HL-60 (cell line): Measurements from ENCODE around the gene GALNT5.

Experiments
- CTCF ChIP-seq: IDR thresholded peaks from one replicate; pipeline ENCODE4 v1.5.1; 2011; ENCODE audit warnings: low read length, control low read depth, inconsistent platforms; ENCODE audit not compliant: insufficient read depth
- POLR2AphosphoS5 ChIP-seq: IDR thresholded peaks from 2 replicates; pipeline ENCODE4 v1.6.1; 2012; ENCODE audit warnings: low read depth
- REST ChIP-seq: IDR thresholded peaks from 2 replicates; pipeline ENCODE4 v1.6.1; 2012; ENCODE audit warnings: low read depth; ENCODE audit not compliant: insufficient replicate concordance

- no peak for TF ChIP-seq CTCF
- no peak for TF ChIP-seq REST
- TF ChIP-seq POLR2AphosphoS5 = no peak
Measured at GRCh38 chr2:157305723-157306110, 48.2 kb downstream of the GALNT5 start.
